Cardiac fibroblast (primary cell): ENCODE results near the gene CALR3.

Source experiments
- DNase-seq, 2 donors: peaks; one replicate each; pipeline versions ENCODE4 v3.0.0 to v3.0.0-alpha.2; 2010; ENCODE audit warnings: low read depth in 2 of 2
- H3K4me3 ChIP-seq, 2 donors: replicated peaks in 1 of 2; 1 replicate in 1 of 2; 2 replicates in 1 of 2; pipeline ENCODE4 v1.5.1; 2011; ENCODE audit warnings: low read depth in 2 of 2, low read length in 2 of 2, mild to moderate bottlenecking in 2 of 2, moderate library complexity in 1 of 2
- TF ChIP-seq, protein P1 (sequence below): IDR thresholded peaks from one replicate; pipeline ENCODE4 v1.5.1; 2011; ENCODE audit warnings: low read depth, mild to moderate bottlenecking, low read length, inconsistent platforms

Gene CALR3

DNA sequence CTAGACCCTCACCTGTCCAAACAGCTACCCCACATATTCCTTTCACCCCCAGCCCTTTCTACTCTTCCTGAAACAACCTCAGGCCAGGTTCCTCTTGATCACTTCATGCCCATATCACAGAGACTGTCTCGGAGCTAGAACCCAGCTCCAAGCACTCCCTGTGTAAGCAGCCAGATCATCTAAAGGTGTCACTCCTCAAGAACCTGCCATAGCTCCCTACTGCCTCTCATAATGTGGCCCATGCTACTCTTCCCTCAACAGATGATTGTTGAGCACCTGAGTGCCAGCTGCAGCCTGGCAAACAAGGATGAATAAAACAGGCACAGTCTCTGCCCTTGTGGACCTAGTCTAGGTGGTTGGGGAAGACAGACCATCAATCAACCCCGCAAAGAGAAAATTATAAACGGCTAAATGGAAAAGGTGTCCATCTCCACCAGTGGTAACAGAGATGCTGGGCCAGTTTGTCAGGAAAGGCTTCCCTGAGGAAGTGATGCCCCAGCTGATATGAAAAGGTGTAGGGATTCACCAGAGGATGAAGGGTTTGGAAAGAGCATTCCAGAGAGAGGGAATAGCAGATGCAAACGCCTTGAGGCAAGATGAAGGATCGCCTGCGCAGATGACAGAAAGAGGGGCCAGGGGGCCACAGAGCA is 32.5 kb downstream of the CALR3 start:
- DNase-seq = no peak
- H3K4me3 ChIP-seq = no peak overlapping the region
- TF ChIP-seq, protein P1, sequence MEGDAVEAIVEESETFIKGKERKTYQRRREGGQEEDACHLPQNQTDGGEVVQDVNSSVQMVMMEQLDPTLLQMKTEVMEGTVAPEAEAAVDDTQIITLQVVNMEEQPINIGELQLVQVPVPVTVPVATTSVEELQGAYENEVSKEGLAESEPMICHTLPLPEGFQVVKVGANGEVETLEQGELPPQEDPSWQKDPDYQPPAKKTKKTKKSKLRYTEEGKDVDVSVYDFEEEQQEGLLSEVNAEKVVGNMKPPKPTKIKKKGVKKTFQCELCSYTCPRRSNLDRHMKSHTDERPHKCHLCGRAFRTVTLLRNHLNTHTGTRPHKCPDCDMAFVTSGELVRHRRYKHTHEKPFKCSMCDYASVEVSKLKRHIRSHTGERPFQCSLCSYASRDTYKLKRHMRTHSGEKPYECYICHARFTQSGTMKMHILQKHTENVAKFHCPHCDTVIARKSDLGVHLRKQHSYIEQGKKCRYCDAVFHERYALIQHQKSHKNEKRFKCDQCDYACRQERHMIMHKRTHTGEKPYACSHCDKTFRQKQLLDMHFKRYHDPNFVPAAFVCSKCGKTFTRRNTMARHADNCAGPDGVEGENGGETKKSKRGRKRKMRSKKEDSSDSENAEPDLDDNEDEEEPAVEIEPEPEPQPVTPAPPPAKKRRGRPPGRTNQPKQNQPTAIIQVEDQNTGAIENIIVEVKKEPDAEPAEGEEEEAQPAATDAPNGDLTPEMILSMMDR = no peak

DNA sequence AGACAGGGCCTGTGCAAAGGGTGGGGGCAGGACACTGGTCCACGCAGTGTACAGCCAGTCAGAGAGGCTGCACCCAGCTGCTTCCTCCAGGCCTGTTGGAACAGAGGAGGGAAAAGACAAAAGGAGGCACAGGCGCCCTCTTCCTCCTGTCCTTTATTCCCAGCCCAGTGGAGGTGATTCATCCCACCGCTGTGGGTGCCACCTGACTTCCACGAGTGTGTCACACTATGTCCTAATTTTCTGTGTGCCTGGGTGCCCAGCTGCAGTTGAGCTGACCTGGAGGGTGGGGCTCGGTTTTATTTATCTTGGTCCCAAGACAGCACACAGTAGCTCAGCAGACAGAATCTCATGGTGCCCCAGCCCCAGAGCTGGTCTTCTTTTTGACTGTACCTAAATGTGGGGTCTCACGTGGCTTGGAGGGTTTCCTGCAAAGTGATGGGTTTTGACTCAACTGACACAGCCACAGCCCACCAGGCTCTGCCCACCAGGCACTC is 33.2 kb downstream of the CALR3 start:
- TF ChIP-seq, protein P1 = no peak
- peak in 1 of 2 donors; percentile 72 for DNase-seq
- H3K4me3 ChIP-seq = no peak overlapping the region

DNA sequence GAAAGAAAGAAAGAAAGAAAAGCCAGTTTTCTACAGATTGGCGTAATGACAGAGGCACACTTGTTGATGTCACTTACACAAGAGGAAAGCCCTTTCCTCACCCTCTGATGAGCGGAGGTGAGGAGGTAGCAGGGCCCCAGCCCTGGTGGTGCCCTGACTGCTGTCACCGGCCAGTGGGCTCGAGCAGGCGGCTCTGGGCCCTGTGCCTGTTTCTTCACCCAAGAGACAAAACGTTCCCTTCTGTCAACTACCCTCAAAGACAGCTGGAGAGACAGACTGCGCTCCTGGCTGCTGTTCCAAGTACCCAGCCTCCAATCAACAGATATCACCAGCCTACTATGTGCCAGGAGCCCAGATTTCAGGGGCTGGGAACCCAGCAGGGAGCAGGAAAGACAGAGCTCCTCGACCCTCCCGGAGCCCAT is 34.3 kb downstream of the CALR3 start:
- no peak for DNase-seq
- TF ChIP-seq, protein P1 = no peak
- H3K4me3 ChIP-seq = no peak overlapping the region

DNA sequence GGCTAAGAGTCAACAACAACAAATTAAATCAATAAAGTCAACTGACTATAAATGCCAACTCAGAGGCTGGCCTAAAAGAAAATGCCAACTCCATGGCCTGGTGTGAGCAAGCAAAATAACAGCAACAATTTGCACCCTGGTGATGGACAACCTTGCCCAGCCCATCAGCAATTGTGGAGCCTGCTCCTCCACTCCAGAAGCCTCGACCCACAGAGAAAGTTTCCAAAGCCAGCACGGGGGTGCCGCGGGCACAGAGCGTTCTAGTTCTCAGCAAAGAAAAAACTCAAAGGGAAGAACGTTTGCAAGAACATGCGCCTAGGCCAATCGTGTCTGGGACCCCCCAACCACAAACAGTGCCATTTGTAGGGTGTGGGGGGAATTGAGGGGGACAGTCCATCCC is 35.5 kb downstream of the CALR3 start:
- DNase-seq = no peak
- H3K4me3 ChIP-seq = no peak overlapping the region
- TF ChIP-seq, protein P1 = no peak

DNA sequence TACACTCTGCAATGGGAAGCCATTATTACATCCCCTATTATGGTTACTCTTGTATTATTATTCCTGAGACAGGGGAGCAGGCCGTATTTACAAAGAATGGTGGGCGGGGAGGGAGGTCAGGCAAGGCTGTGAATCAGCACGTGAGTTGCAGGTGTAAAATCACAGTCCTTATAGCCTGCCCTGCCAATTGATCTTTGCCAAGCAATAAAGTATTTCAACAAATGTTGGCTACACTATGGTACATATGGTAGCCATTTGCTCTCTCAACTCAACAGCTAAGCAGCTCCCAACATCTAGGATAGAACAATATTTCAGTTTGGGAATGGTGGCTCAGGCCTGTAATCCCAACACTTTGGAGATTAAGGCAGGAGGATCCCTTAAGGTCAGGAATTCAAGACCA is 36.3 kb downstream of the CALR3 start:
- H3K4me3 ChIP-seq = no peak overlapping the region
- TF ChIP-seq, protein P1 = no peak
- no peak for DNase-seq

DNA sequence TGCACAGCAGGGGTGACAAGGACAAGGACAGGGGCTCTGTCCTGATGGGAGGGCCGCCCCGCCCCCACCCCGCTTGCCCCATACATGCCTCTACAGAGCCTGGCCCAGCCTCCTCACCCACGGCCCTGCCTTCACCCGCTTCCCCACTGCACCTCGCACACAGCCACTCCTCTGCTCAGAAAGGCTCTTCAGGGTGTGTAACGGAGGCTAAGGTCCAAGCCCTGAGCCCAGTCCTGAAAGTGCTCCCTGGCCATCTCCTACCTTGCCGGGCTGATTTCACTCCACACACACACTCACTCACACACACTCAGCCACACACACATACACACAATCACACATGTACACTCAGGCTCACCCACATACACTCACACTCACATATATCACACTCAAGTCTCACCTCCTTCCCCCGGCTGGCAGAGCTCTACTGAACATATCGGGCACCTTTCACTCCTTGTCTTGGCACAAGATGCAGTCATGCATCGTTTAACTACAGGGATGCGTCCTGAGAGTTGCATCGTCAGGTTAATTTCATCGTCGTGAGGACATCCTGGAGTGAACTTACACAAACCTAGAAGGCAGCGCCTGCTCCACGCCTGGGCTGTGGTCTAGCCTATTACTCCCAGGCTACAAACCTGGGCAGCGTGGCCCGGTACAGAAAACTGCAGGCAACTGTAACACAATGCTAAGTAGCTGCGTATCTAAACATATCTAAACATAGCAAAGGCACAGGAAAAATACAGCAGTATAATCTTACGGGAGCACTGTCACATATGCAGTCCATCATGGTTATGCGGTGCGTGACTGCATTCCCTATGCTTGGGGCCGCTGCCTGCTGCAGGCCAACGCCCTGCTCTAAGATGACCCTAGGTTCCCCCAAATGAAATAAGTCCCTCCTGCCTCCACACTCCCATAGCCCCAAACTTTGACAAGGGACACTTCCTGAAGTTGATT is 37.3 kb downstream of the CALR3 start:
- TF ChIP-seq, protein P1 = no peak
- no peak for DNase-seq

More for the DNA sequence above, 37.3 kb downstream of the CALR3 start:
- no peak overlapping the region for H3K4me3 ChIP-seq
